ENCODE measurements around the gene PCDHGA2.
A peak's percentile ranks its signal among the peaks of the same experiment; 100 is the strongest.
"Not testable (repeated sequence)": the region's sequence is repeated elsewhere in the genome, so short reads cannot be mapped to it uniquely, and the experiment has no call there.

Gene PCDHGA2

DNA sequence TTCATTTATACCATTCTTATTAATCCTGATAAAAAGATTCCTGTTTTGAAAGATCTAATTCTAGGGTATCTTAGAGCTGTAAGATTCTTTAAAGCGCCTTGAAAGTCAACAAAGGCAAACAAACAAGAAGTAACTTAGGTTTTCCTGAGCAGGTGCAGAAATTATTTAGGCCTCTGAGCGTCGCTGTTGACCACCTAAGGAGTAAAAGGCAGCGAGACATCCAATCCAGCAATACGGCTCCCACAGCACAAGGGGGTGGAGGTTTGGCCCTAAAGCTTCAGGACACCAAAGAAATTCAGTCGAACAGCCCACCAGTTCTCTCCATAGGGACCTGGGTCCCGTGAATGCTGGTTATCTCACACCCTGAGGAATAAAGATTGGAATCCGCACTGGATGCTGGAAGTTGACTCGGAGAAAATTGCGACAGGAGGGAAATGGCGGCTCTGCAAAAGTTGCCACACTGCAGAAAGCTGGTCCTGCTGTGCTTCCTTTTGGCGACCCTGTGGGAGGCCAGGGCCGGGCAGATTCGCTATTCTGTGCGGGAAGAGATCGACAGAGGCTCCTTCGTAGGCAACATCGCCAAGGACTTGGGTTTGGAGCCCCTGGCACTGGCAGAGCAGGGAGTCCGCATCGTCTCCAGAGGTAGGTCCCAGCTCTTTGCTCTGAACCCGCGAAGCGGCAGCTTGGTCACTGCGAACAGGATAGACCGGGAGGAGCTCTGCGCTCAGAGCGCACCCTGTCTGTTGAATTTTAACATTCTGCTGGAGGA, at the start of gene PCDHGA2:
TSS of gene PCDHGA2 (plus strand) at position 223 of the 769 bp plus-strand sequence.
- no peak for FAIRE-seq
- DNase-seq (ENCODE audit: insufficient read length, low spot score) = no peak
- no peak for TF ChIP-seq POLR2A (IDR thresholded peaks at IDR 0.05; ENCODE audit: low read depth, low read length)

DNA sequence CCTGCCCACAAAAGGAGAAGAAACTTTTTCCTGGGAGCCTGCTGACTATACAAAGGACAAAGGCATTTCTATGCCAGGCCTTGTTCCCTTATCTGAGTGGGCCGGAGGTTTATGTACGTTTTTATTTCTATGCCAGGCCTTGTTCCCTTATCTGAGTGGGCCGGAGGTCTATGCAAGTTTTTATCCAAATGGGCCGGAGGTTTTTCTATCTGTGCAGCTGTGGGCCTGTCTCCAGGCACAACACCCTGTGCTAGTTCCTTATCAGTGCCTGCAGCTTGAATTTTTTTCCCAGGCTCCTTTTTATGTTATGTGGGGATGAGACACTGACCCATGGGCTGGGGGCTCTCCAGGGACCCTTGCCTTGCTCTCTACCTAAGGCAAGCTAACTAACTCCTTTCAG, 40.2 kb upstream of the PCDHGA2 start:
- no peak for DNase-seq (ENCODE audit: insufficient read length, low spot score)
- no peak for FAIRE-seq

DNA sequence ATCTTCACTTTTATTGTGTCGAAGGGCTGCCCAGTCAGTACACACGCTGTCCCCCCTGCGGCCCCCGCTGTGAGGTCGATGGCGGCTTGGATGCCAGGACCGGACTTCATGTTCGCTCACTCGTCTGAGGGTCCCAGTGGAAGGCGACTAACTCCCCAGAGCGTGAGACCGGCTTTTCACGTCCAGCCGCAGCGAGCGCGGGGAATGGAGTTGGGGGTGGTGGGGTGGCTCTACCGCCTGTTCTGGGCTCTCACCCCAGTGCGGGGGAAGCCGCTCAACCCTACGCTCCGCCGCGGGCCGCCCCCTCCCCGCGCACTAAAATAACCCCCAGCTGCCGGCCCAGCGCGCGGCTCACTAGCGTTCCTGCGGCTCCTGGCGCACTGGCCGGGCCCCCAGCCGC, 34.8 kb upstream of the PCDHGA2 start, which contains the start of gene SLC25A2:
TSS of gene SLC25A2 (minus strand) at position 294 of the 400 bp plus-strand sequence. CDS start at position 110, 184 bp downstream.
- DNase-seq (ENCODE audit: insufficient read length, low spot score) = no peak
- TF ChIP-seq POLR2A (IDR thresholded peaks at IDR 0.05; ENCODE audit: low read depth, low read length) = no peak
- FAIRE-seq = no peak

More for the DNA sequence above, 40.2 kb upstream of the PCDHGA2 start:
- TF ChIP-seq POLR2A (IDR thresholded peaks at IDR 0.05; ENCODE audit: low read depth, low read length) = no peak

DNA sequence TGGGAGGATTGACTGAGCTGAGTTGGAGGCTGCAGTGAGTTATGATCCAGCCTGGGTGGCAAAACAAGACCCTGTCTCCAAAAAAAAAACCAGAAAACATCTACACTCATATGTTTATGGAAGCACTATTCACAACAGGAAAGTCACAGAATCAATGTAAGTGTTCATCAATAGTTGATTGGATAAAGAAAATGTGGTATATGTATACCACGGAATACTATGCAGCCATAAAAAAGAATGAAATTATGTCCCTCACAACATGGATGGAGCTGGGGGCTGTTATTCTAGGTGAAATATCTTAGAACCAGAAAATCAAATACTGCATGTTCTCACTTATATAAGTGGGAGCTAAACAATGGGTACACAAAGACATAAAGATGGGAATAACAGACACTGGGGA, 31.9 kb upstream of the PCDHGA2 start:
- FAIRE-seq (no peak), DNase-seq (ENCODE audit: insufficient read length, low spot score) (no peak)
- TF ChIP-seq POLR2A (IDR thresholded peaks at IDR 0.05; ENCODE audit: low read depth, low read length) = no peak

DNA sequence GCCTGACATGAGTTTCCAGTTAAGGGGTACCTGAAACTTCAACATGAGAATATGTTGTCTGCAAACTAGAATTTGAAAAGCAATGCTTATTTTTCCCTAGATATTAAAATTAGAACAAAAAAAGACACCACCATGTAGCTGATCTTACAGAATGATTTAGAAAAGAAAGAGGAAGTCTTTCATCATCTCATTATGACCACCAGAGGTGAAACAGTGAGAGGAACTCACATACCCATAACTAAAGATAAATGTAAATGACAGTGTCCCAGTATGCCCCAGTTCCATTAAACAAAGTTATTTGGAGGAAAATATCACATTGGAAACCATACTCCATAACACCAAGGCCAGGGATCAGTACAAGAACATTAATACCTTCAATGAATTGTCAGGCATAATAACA, 24.8 kb upstream of the PCDHGA2 start:
- no peak for TF ChIP-seq POLR2A (IDR thresholded peaks at IDR 0.05; ENCODE audit: low read depth, low read length)

DNA sequence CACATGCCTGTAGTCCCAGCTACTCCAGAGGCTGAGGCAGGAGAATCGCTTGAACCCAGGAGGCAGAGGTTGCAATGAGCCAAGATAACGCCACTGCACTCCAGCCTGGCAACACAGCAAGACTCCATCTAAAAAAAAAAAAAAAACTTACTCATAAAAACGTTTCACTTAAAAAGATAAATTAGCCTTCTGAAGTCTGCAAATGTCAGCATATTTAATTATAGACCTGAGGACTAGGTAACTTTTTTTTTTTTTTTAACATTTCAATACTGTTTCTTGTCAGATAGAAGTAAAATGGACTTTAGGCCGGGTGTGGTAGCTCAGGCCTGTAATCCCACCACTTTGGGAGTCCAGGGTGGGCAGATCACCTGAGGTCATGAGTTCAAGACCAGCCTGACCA, 21.6 kb upstream of the PCDHGA2 start:
- not testable (repeated sequence) for FAIRE-seq; DNase-seq (ENCODE audit: insufficient read length, low spot score)

More for the DNA sequence above, 24.8 kb upstream of the PCDHGA2 start:
- no peak for DNase-seq (ENCODE audit: insufficient read length, low spot score)
- no peak for FAIRE-seq

DNA sequence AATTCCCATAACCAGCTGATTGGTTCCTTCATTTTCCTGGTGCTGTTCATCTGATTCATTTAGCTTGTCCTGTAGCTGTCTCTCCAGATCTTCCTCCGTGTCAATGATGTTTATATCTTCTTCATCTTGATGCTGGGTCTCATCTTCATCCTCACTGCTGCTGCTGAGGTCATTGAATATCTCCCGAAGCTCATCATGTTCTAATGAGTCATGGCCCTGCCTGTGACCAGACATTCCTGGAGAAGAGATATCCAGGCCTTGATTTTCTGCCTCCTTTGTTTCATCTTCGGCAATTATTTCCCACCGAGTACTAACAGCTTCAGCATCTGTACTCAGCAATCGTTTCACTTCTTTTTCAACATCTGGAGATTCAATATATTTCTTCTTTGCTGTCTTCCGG, 19.4 kb upstream of the PCDHGA2 start:
- DNase-seq (ENCODE audit: insufficient read length, low spot score) (no peak), FAIRE-seq (no peak)
- TF ChIP-seq POLR2A (IDR thresholded peaks at IDR 0.05; ENCODE audit: low read depth, low read length) = no peak

DNA sequence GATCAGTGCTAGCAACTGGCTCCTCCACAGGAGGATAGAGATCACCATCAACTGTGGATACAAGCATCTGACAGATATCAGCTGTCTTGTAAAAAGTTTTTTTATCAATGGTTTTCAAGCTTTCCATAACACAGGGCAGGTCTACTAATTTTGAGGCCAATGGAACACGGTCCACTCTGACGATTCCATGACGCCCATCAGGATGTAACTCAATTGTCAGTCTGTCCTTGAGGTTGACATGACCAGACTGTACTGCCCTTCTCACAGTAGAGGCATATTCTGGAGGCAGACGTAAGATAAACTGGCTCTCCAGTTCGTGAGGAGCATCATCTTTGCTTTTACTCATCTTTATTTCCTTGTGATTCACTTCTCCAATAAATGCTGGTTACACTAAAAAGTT, 18.9 kb upstream of the PCDHGA2 start:
- DNase-seq (ENCODE audit: insufficient read length, low spot score) = no peak
- no peak for TF ChIP-seq POLR2A (IDR thresholded peaks at IDR 0.05; ENCODE audit: low read depth, low read length)
- no peak for FAIRE-seq

DNA sequence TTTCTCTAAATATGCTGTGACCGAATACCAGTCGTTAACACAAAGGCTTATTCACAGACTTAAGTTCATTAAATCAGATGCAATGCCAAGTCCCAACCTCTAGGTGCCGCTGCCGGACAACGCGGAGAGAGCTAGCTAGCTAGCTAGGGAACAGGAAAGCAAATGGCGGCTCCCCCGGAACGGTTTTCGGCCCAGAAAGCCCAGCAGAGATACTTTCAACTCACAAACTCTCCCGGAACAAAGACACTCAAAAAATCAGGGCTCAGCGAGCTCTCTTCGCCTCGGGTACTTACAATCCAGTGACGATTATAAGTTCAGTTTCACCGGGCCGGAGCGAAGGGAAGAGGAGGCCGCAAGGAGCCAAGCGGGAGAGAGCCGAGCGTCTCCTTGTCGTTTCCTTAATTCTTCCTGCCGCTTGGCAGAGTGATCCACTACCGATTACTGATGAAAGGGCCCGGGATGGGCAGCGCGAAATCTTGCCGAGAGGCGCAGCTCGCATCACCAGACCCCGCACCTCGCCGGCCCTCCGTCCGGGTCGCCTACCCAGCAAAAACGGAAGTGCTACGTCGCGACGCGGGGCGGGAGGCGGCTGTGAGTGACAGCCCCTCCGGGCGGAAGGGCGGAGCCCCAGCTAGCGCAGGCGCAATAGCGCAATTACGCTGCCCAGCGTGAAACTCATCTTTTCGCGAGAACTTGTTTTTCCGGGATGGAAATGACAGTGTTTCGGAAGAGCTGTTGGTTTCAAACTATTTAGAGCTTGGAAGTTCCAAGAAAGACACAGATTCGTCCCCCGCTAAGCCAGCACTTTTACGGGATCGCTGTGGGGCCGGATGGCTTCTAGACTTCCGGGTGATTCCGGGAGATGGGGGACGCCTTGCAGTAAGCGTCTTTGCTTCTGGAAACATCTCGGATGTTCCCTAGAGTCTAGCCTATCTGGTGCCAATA, 18.1 kb upstream of the PCDHGA2 start, which contains the start of gene TAF7:
TSS of gene TAF7 (minus strand) at position 560 of the 945 bp plus-strand sequence. CDS start 740 bp downstream, outside the sequence.
- FAIRE-seq (peak; percentile 83), DNase-seq (ENCODE audit: insufficient read length, low spot score) (peak; percentile 65)
- TF ChIP-seq POLR2A (IDR thresholded peaks at IDR 0.05; ENCODE audit: low read depth, low read length) = peak; percentile 86

DNA sequence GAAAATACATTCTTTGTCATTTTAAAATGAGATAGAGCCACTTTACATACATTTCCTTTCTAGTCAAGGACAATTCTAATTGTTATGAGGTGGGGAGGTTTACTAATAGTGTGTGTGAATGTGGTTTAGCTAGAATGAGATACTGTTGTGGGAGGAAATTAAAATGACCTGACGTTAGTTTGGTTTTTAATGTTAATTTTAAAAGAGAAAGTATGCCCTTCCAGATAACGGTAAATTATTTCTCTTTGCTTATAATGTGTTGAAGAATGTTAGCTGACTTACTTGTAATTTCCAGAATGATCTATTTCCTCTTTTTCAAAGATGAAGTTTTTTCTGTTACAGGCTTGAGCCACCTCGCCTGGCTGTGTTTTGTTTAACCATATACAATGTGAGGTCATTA, 16.3 kb upstream of the PCDHGA2 start:
- FAIRE-seq (no peak), DNase-seq (ENCODE audit: insufficient read length, low spot score) (no peak)
- no peak for TF ChIP-seq POLR2A (IDR thresholded peaks at IDR 0.05; ENCODE audit: low read depth, low read length)

DNA sequence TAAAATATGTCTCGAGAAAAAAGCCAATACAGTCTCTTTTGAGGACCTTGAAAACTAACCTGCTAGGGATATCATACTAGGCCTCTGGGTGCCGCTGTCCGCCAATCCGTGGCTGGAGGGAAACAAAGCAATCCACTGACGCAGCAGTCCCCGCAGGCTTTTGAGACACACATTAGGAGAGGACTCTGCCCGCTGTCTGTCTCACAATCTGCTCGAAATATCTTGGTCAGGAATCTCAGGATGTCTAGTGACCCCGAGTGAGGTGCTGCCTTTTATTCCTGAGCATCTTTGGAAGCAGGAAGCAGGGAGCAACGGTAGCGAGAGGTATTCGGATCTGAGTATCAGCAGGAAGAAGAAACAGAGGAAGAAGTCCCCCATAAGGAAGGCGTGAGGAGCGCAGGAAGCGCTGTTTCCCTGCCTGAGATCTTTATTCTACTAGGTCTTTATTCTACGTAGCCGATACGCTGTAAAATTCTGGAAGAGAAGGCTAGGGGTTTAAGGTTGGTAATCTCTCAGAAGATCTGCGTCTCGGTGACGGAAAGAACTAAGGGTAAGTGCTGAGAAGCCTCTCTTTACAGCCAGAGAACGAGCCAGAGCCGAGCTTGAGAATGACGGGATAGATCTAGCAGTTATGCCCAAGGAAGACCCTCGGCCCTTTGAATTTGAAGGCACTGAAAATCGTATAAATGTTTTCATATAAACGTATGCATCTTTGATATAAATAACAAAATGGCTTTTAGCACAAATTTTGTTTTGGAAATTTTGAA, 12.3 kb upstream of the PCDHGA2 start:
- TF ChIP-seq POLR2A (IDR thresholded peaks at IDR 0.05; ENCODE audit: low read depth, low read length) = no peak
- DNase-seq (ENCODE audit: insufficient read length, low spot score) (peak; percentile 38), FAIRE-seq (no peak)

DNA sequence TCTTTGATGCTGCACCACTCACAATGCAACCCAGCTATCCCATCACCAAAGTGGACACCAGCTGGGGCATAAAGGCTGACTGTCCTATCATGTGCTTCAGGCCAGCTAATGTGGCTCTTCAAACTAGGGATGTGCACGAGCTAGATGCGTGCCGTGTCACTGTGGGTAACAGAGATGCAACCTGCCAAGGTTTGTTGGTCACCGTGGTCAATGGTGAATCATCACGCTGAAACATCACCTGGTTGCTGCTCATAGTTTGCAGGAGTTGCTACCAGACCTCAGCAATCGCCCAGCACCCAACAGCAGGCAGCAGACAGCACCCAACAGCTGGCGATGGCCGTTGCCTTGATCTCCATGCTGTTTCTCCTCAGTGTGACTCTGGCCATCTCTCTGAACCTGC, 10.3 kb upstream of the PCDHGA2 start:
- FAIRE-seq (no peak), DNase-seq (ENCODE audit: insufficient read length, low spot score) (no peak)
- no peak for TF ChIP-seq POLR2A (IDR thresholded peaks at IDR 0.05; ENCODE audit: low read depth, low read length)

DNA sequence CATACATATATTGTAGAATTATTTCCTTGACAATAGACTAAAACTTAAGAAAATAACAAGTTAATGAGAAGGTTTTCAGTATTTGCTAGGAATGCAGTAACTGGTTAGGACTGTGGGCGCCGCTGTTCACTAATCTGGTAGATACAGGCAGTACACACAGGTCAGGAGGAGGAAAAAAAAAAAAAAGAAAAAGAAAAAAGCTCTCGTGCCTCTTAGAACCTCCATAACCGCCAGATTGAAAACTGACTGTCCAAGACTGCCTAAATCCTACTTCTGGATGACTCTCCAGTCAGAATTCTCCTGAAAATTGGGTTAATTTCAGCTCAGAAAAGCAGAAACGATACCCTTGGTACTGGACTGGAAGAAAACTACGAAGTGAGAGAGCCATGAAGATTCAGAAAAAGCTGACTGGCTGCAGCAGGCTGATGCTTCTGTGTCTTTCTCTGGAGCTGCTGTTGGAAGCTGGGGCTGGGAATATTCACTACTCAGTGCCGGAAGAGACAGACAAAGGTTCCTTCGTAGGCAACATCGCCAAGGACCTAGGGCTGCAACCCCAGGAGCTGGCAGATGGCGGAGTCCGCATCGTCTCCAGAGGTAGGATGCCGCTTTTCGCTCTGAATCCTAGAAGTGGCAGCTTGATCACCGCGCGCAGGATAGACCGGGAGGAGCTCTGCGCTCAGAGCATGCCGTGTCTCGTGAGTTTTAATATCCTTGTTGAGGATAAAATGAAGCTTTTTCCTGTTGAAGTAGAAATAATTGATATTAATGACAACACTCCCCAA, 8.1 kb upstream of the PCDHGA2 start, which contains the start of gene PCDHGA1:
TSS of gene PCDHGA1 (plus strand) at position 216 of the 782 bp plus-strand sequence.
- no peak for TF ChIP-seq POLR2A (IDR thresholded peaks at IDR 0.05; ENCODE audit: low read depth, low read length)
- DNase-seq (ENCODE audit: insufficient read length, low spot score) (no peak), FAIRE-seq (no peak)

DNA sequence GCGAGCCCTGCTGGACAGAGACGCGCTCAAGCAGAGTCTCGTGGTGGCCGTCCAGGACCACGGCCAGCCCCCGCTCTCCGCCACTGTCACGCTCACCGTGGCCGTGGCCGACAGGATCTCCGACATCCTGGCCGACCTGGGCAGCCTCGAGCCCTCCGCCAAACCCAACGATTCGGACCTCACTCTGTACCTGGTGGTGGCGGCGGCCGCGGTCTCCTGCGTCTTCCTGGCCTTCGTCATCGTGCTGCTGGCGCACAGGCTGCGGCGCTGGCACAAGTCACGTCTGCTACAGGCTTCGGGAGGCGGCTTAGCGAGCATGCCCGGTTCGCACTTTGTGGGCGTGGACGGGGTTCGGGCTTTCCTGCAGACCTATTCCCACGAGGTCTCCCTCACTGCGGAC, 6.0 kb upstream of the PCDHGA2 start:
- FAIRE-seq; DNase-seq (ENCODE audit: insufficient read length, low spot score): not testable (repeated sequence)

DNA sequence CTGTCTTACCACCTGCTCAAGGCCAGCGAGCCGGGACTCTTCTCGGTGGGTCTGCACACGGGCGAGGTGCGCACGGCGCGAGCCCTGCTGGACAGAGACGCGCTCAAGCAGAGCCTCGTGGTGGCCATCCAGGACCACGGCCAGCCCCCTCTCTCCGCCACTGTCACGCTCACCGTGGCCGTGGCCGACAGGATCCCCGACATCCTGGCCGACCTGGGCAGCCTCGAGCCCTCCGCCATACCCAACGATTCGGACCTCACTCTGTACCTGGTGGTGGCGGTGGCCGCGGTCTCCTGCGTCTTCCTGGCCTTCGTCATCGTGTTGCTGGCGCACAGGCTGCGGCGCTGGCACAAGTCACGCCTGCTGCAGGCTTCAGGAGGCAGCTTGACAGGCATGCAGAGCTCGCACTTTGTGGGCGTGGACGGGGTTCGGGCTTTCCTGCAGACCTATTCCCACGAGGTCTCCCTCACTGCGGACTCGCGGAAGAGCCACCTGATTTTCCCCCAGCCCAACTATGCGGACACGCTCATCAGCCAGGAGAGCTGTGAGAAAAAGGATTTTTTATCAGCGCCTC, 2.3 kb downstream of the PCDHGA2 start:
- DNase-seq (ENCODE audit: insufficient read length, low spot score); FAIRE-seq: not testable (repeated sequence)
